NCI-H2107 treated with DMSO at 0.1 percent for 48 hours (cell line): Measurements from ENCODE around the gene ATG4B.

ENCODE experiments used
- DNase-seq: peaks from one replicate; lab custom pipeline; 2025; ENCODE audit not compliant: unreplicated experiment; lab: John Stamatoyannopoulos, UW

Gene ATG4B

GRCh38 chr2:241612156-241613016, 25.1 kb upstream of the ATG4B start:
- DNase-seq: peak; percentile 29

DNA sequence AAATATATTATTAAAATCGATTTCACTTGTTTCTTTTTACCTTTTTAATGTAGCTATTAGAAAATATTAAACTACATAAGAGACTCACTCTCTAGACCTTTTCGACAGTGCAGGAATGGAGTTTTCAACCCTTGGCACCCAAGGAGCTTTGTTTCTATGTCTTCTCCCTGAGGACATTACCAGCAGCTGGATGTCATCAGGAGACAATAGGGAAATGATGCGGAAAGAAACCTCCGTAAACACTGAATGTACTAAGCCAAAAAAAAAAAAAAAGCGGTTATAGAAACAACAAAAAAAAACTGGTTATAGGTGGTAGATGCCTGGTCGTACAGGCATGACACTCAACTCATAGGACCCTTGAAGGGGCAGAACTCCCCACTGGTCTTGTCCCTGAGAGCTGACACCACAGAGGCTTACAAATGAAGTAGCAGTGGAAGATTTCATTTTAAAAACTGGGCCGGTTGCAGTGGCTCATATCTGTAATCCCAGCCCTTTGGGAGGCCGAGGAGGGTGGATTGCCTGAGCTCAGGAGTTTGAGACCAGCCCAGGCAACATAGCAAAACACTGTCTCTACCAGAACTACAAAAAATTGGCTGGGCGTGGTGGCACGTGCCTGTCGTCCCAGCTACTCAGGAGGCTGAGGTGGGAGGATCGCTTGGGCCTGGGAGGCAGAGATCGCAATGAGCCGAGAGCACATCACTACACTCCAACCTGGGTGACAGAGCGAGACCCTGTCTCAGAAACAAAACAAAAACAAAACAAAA, 24.3 kb upstream of the ATG4B start:
- peak; percentile 26 for DNase-seq

DNA sequence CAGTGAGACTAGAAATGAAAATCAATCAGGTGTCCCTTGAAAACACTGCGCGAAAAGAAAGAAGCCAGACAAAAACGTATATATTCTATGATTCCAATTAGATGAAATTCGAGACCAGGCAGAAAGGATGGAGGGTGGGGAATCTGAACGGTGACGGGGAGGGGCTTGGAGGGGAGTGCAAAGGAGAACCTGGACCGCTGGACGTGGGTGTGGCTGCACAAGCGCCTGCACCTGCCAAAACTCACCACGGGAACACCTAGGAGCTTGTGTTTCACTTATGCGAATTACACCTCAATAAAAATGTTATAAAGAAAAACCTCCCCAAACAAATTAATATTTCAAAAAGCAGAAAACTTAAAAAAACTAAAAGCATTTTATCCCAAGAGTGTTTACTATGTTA, 22.5 kb upstream of the ATG4B start:
- peak; percentile 14 for DNase-seq

- DNase-seq: no peak
These were observed 21.9 kb upstream of the ATG4B start for GRCh38 chr2:241615522-241616052.

- no peak for DNase-seq
These were observed 21.0 kb upstream of the ATG4B start for GRCh38 chr2:241616168-241617125.

GRCh38 chr2:241617431-241618154, 19.9 kb upstream of the ATG4B start:
- DNase-seq: no peak

- DNase-seq: no peak
These were observed 19.1 kb upstream of the ATG4B start for GRCh38 chr2:241618296-241618805.

DNA sequence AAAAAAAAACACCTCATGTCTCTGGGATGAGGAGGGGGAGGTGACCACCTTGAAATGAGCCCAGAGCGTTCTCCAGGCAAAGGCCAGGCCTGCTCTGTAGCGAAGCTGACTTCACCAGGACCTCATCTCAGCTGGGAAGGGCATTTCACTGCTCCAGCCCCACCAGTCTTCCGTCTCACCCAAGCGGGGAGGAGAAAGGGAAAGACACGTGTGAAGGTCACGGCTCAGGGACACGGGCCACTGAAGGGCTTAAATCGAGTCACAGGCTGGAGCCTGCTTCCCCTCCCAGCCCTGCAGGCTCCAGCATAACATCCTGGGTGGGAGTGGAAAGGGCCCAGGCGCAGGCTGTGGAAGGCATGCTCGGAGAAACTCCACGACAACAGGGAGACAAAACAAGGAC, 18.7 kb upstream of the ATG4B start:
- DNase-seq: no peak

GRCh38 chr2:241619597-241620418, 17.7 kb upstream of the ATG4B start:
- DNase-seq: no peak

GRCh38 chr2:241620419-241620769, 17.1 kb upstream of the ATG4B start:
- no peak for DNase-seq

GRCh38 chr2:241627675-241628074, 9.8 kb upstream of the ATG4B start:
- no peak for DNase-seq

DNA sequence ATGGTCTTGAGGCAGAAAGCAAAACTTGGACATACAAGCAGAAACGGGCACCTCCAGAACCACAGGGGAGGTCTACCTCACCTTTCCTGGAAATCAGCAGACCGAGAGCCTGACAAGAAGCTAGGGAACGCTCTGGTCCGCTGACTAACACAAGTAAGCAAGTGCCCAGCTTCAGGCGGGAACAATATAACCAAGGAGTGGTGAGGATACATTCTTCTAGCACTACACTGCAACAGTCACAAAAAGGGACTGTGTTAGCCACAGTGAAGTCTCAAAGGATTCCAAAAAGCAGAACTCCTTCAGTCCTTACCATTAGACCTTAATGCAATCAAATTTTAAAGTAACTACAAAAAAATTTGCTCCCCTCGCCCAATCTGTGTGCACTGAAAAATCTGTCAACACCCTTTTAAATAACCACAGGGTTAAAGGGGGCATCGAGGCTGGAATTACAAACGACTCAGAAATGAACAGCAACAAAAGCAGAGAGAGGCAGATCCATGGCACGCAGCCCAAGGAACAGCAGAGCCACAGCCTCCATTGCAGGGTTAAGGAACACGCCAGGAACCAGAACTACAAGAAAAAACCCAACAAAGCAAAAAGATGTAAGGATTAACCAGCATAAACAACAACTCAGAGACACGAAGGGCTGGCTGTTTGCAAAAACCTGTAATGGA, 7.6 kb upstream of the ATG4B start:
- no peak for DNase-seq

DNA sequence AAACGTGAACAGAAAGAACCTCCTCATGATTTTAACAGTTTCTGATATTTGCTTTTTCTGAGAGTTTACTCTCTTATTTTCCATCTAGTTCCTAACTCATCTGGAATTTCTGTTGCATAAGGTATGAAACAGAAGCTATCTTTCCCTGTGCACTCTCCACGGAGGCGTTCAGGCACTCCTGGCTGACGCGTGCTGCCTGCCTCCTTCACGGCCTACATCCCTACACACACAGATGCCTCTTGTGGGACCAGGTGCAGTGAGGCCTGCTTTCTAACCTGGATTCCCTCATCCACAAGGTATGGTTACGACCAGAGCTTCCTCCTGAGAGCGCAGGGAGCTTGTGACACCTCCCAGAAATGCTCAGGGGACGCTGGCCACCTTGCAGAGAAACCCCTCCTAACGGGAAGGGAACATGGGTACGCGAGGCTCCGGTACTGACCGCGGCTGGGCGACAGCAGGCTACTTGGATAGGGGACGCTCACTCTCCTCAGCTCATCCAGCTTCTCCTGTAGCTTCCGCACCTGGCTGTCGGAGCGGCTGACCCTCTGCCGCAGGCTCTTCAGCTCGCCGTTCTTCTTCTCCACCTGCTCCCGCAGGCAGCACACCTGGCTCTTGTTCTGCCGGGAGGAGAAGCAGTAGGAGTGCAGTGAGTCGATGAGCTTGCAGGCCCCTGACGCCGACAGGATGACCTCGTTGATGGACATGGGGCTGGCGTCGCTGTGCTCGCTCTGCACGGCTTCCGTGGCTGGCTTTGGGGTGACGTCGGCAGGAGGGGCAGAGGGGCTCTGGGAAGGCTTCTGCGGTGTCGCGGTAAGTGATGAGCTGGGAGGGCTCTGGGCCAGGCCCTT, 4.8 kb upstream of the ATG4B start:
- peak; percentile 56 for DNase-seq

DNA sequence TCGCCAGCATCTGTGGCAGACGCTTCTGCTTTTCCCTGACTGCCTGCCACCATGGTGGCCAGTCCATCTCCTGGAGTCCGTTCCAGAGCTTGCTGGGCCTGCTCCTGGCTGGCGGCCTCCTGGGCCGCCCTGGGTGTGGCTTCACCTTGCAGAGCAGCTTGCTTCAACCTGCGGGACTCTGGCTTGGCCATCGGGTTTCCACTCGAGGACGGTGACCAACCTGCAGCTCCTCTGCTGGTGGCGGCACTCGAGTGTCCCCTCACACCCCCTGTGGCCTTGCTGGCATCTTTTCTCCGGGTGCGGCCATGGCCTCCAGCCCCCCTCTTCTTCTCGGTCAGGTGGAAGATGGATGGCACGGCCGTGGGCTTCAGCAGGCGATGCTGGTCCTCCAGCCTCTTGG, 3.9 kb upstream of the ATG4B start:
- no peak for DNase-seq

- no peak for DNase-seq
These were observed 1.7 kb upstream of the ATG4B start for GRCh38 chr2:241635756-241636155.

DNA sequence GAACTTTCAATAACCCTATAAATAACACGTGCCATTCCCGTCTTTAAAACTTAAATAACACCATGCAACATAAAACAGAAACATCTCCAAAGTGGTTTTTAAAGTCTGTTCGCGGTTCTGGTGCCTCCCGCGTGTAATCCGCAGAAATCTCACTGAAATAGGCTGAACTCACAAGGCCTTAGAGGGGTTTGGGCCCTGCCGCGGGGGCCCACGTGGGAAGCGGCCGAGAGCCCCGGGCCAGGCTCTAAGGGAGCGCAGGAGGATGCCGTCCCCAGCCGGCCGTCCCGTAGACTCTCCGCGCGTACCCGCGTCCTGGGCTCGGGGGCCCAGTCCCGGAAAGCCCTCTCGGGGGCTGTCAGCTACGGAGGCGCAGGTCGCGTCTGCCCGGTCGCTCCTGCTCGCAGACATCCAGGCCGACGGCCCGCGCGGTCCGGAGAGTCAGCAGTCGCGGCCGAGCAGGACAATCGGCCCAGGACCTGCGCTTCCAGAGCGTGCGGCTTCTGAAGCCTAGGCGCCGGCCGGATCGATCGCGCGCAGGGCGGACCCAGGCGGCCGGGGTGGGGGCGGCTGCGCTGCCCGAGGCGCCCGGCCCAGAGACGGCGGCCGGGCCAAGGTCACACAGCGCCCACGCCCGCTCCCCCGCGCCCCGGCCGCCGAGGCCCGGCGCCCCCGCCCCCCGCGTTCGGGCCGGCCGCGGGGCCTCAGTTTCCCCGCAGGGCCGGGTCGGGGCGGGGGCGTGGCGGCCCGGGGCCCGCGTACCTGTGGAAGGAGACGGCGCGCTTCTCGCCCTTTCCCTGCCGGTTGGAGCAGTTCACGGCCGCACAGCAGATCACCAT, 1.1 kb upstream of the ATG4B start:
- DNase-seq: no peak
